ENCODE measurements around the gene C5orf46.

DNA sequence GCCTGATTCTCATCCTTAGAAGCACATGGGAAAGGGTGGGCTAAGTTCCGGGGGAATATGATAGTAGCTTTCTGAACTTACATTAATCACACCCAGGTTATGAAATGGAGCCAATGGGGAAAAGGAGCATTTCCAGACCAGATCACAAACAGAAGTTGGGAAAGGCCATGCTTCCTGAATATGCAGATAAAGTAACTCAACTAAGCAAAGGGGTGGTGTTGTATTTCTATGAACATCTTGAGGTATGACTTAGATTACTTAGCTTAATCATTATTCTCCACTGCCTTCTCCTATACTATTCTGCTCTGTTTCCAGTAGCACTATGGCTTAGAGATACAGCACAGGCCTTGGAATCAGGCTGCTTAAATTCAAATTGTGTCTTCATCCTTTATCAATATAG lies 10.5 kb downstream of the C5orf46 start:
- TF ChIP-seq, protein P1, sequence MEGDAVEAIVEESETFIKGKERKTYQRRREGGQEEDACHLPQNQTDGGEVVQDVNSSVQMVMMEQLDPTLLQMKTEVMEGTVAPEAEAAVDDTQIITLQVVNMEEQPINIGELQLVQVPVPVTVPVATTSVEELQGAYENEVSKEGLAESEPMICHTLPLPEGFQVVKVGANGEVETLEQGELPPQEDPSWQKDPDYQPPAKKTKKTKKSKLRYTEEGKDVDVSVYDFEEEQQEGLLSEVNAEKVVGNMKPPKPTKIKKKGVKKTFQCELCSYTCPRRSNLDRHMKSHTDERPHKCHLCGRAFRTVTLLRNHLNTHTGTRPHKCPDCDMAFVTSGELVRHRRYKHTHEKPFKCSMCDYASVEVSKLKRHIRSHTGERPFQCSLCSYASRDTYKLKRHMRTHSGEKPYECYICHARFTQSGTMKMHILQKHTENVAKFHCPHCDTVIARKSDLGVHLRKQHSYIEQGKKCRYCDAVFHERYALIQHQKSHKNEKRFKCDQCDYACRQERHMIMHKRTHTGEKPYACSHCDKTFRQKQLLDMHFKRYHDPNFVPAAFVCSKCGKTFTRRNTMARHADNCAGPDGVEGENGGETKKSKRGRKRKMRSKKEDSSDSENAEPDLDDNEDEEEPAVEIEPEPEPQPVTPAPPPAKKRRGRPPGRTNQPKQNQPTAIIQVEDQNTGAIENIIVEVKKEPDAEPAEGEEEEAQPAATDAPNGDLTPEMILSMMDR (IDR thresholded peaks at IDR 0.05): no peak
- TF ChIP-seq POLR2A (IDR thresholded peaks at IDR 0.05) (no peak), POLR2AphosphoS5 (IDR thresholded peaks at IDR 0.05) (no peak), EP300 (IDR thresholded peaks at IDR 0.05) (no peak)
